Stimulated activated CD4-positive, alpha-beta T cell treated with anti-CD3 and anti-CD28 coated beads, Interleukin-1b, Interleukin-23, amount 100 ng/mL, for 1 hour (primary cell): ENCODE results near the gene CHMP2A.

Experiments
- DNase-seq, 2 donors: peaks; one replicate each; pipeline ENCODE4 v3.0.0-alpha.2; 2020; ENCODE audit warnings: low read depth in 2 of 2

Gene CHMP2A

GRCh38 chr19:58538257-58539168 lies 16.4 kb downstream of the CHMP2A start:
- DNase-seq, result no peak

- no peak for DNase-seq
Observed at GRCh38 chr19:58536852-58537798, 17.8 kb downstream of the CHMP2A start.

- DNase-seq, result no peak
Observed at GRCh38 chr19:58535857-58536256, 19.0 kb downstream of the CHMP2A start.

GRCh38 chr19:58531034-58531840 lies 23.7 kb downstream of the CHMP2A start:
- DNase-seq, result no peak

GRCh38 chr19:58529405-58529804 lies 25.5 kb downstream of the CHMP2A start:
- DNase-seq, result no peak

- no peak for DNase-seq
Observed at GRCh38 chr19:58522709-58523108, 32.2 kb downstream of the CHMP2A start.

GRCh38 chr19:58521651-58522050 lies 33.3 kb downstream of the CHMP2A start:
- no peak for DNase-seq

GRCh38 chr19:58520257-58520599 lies 34.7 kb downstream of the CHMP2A start:
- no peak for DNase-seq

- DNase-seq, result peak; percentile 68 to 81
Observed at GRCh38 chr19:58519355-58520256, 35.3 kb downstream of the CHMP2A start, which contains the start of gene ZBTB45. Gene ZBTB45 (minus strand): TSS chr19:58519810. CDS start chr19:58517673, 2,137 bp downstream.

GRCh38 chr19:58519087-58519354 lies 35.9 kb downstream of the CHMP2A start:
- no peak for DNase-seq

GRCh38 chr19:58518256-58519086 lies 36.4 kb downstream of the CHMP2A start:
- no peak for DNase-seq

- no peak for DNase-seq
Observed at GRCh38 chr19:58516964-58517833, 37.7 kb downstream of the CHMP2A start.

GRCh38 chr19:58516246-58516836 lies 38.6 kb downstream of the CHMP2A start:
- no peak for DNase-seq

GRCh38 chr19:58515259-58515658 lies 39.6 kb downstream of the CHMP2A start:
- DNase-seq, result no peak

- DNase-seq, result no peak
Observed at GRCh38 chr19:58514564-58515022, 40.3 kb downstream of the CHMP2A start.

GRCh38 chr19:58513694-58514563 lies 41.0 kb downstream of the CHMP2A start:
- peak; percentile 88 to 89 for DNase-seq

- no peak for DNase-seq
Observed at GRCh38 chr19:58513213-58513693, 41.7 kb downstream of the CHMP2A start.
